ENCODE results near the gene SMIM34. TPM values are rescaled to one million over a fixed set of nuclear protein-coding genes. Genes with fewer than 3 reads are reported as not detected.

Gene SMIM34

DNA sequence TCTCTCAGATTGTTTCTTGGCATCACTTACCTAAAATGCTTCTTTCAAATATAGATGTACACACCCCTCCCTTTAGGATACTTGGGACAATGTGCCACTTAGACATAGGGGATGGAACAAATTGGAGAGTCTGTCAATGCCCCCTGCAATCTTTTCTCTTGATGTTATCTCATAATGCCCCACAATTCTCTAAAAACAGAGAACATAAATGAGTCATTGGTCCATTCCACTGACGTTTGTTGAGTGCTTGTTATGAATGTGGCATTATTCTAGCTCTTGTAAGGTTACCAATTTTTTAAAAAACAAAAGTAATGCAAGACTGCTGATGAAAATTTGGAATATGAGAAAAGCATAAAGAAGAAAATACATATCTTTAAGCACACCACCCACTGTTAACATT is 54.0 kb downstream of the SMIM34 start:
- H2BK12ac ChIP-seq (ENCODE audit: low read length), result no peak overlapping the region
- H3K27me3 ChIP-seq (ENCODE audit: control insufficient read depth in 3 of 3, insufficient read depth in 3 of 3, low read depth in 1 of 3, low read length in 3 of 3), result no peaks in the 10 kb centered on the region
- H4K91ac ChIP-seq (ENCODE audit: low read depth, low read length, poor library complexity), result no peak overlapping the region
- no peak overlapping the region for H3K18ac ChIP-seq (ENCODE audit: low read length)
- H2AFZ ChIP-seq (ENCODE audit: low read length), result no peak overlapping the region
- no peaks in the 10 kb centered on the region for H3K36me3 ChIP-seq (replicated peaks in 1 of 2; ENCODE audit: control insufficient read depth in 2 of 2, insufficient read depth in 2 of 2, low read length in 2 of 2)
- H4K8ac ChIP-seq (ENCODE audit: low read depth, low read length), result no peak overlapping the region
- no peak overlapping the region for H2AK5ac ChIP-seq (ENCODE audit: low read depth, low read length)
- no peak overlapping the region for H2BK5ac ChIP-seq (ENCODE audit: low read length)
- no peaks in the 10 kb centered on the region for H3K79me1 ChIP-seq (ENCODE audit: low read depth, low read length)
- H3K9me3 ChIP-seq (replicated peaks in 1 of 2; ENCODE audit: control insufficient read depth in 2 of 2, insufficient read depth in 1 of 2, low read depth in 1 of 2, low read length in 2 of 2), result no peaks in the 10 kb centered on the region
- no peak overlapping the region for H3K14ac ChIP-seq (ENCODE audit: low read length)
- DNase-seq (ENCODE audit: low spot score), result no peak
- no peak overlapping the region for H2BK120ac ChIP-seq (ENCODE audit: low read depth, low read length)
- H3K4me1 ChIP-seq (ENCODE audit: control insufficient read depth in 2 of 2, insufficient read depth in 1 of 2, low read depth in 1 of 2, low read length in 2 of 2), result peaks cover 2 to 6% of the 10 kb centered on the region in 2 donors
- no peak overlapping the region for H3K4me3 ChIP-seq (ENCODE audit: low read length in 2 of 2)
- no CpG with 5 or more reads among the region's 1 CpG for WGBS, 2 donors (ENCODE audit: extremely low coverage in 2 of 2, insufficient read length in 2 of 2, insufficient replicate concordance in 1 of 2)
- H2BK15ac ChIP-seq (ENCODE audit: low read length), result no peak overlapping the region
- no peak overlapping the region for H3K23ac ChIP-seq (ENCODE audit: low read depth, low read length, poor library complexity)
- no peak overlapping the region for H3K4me2 ChIP-seq (ENCODE audit: insufficient read depth, low read length, poor library complexity, severe bottlenecking)
- no peak overlapping the region for H3K9ac ChIP-seq (ENCODE audit: low read depth, low read length, poor library complexity)
- H3K27ac ChIP-seq (replicated peaks; ENCODE audit: low read length), result no peak overlapping the region
- H3K4ac ChIP-seq (ENCODE audit: low read length), result no peak overlapping the region

Small RNA genes lying within 50 kb of the gene (small RNA-seq; reads per million reads assigned to genes)
- gene RF00614 (ENCODE audit: insufficient read depth), result not detected

Measured in neuronal stem cell (in vitro differentiated cells).